HG02588 (cell line): ENCODE results near the gene FUT7.
A peak's percentile ranks its signal among the peaks of the same experiment; 100 is the strongest.

ENCODE experiments used
- ATAC-seq: cut with Tn5 transposase; IDR thresholded peaks from one replicate; pipeline ENCODE4 v1.9.1; 2021; ENCODE audit warnings: mild to moderate bottlenecking, moderate library complexity; ENCODE audit not compliant: unreplicated experiment

FUT7 gene

GRCh38 chr9:137050570-137050969 lies 18.7 kb upstream of the FUT7 start:
- no peak for ATAC-seq

GRCh38 chr9:137049544-137050449 lies 17.9 kb upstream of the FUT7 start:
- ATAC-seq = no peak

GRCh38 chr9:137048655-137049543 lies 17.0 kb upstream of the FUT7 start:
- ATAC-seq = no peak

DNA sequence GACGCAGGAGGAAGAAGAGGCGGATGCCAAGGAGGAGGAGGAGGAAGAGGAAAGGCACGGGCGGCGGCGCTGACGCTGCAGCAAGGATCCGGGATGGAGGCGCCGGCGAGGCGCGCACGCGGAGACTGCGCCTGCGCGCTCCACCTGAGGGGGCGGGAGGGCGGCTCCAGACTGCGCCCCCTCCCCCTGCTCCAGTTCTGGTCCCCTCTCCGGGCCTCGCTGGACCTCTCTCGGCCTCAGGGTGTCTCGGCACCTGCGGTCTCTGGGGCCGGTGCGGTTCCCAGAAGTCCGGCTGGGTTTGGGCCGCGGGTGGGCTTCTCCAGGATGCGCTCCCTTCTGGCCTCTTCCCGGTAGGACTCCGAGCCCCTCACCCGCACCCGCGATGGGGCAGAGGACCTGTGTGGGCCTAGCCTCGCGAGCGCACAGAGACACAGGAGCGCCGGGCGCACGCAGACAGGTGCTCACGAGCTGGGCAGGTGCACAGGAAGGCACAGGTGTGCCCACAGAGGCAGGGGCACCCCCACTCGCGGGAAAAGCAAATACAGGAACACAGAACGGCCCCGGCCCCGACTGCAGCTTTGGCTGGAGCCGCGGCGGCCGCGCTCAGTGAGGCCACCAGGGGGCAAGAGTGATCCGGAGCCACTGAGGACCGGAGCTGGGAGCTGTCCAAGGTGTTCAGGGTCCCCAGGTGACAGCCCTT lies 14.3 kb upstream of the FUT7 start, which contains the start of gene NPDC1:
TSS of gene NPDC1 (minus strand) at position 90 of the 700 bp plus-strand sequence. CDS start 188 bp downstream, outside the sequence.
- no peak for ATAC-seq

DNA sequence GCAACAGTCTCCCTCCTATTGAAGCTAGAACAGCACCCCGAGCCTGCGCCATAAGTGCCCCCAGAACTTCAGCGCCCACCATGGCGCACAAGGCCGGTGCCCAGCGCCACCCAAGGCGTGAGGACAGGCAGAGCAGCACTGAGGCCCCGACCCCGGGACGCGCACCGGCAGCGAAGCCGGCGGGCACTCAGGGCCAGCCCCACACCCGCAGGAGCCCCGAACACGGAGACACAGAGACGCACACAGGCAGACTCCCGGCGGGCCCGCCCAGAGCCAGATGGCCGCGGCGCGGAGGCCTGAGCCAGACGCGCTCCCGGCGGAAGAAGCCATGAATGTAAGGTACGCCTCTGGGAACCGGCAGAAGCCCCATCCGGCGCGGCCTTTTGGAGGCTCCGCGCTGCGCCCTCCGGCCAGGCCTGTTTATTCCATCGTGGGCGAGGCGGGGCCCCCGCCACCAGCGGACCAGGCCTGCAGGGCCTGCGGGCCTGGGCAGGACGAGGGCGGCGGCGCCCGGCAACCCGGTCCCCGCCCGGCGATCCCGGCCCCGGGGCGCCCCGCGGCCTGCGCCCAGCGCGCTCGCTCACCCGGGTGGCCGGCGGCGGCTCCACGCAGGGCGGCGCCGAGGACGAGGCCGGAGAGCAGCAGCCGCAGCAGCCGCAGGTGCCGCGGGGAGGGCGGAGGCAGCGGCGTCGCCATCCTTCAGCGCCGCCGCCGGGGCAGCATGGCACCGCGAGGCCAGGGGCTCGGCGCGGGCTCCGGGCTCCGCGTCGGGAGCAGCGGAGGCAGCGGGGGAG lies 13.6 kb upstream of the FUT7 start:
- no peak for ATAC-seq

GRCh38 chr9:137044502-137045177 lies 12.8 kb upstream of the FUT7 start:
- ATAC-seq = no peak

DNA sequence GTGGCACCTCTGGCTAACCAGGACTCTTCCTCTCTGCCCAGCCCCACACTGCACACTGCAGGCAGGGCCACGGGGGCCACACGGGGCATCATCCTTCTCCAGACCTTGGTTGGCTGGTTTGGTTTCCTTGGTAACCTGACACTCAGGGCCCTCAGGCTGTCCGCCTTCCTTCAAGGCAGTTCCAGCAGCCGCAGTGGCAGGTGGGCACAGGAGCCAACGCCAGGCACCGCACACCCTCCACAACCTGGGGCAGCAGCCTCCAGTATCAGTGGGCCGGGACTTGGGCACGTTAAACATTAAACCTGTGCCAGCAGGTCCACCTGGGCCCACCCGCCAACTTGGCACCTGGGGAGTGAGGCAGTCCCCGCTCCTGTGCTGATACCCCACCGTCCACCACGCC lies 12.1 kb upstream of the FUT7 start:
- ATAC-seq = no peak

DNA sequence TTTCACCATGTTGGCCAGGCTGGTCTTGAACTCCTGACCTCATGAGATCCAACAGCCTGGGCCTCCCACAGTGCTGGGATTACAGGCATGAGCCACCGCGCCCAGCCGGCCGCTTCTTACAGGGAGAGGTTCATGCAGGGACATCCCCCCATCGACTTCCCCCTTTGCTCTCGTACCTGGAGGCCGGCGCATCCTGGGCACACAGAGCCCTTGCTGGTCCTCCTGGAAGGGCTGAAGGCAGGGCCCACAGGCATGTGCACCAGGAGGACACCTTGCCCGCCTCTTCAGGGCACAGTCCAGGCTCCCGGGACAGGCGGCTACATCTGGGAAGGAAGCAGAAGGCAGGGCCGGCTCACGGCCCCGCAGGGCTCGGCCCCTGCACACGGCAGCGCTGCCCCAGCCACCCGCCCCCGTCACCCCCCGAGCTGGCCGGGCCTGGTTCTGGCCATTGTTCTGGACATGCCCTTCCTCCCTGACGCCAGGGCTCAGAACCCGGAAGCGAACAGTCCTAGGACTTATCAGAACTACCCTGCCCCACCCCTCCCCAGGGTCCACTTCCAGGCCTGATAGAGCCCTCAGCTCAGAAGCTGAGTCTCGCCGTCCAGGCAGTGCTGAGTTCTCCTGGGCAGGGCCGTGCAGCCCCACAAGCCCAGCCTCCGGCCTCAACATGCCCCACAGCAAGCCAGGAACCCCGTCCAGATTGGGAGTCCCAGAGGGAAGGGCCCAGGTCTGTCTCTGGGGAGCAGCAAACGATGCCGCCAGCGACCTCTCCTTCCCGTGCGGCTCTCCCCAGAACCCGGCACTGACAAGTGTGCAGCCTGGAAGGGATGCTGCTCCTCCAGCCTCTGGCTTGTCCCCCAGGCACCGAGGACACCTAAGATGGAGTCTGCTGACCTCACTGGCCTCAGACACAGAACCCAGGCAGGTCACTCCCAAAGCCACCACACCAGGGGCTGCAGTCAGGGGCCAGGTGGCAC lies 11.2 kb upstream of the FUT7 start:
- ATAC-seq = no peak

DNA sequence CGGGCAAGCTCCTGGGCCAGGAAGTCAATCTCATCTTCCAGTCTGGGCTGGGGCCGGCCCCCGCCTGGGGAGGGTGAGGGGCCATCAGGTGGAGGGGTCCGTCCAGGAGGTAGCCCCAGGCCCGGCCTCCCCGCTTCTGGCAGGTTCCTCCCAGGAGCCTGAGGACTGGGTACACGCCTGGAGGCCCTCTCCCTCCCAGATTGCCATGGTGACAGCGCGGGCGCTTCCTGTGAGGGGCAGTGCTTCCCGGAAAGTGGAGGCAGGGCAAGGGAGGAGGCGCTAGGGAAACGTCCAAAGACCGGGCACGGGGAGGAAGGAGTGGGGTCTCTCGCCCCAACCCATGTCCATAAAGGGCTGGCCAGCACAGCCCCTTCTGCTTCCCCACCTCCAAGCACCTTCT lies 9.2 kb upstream of the FUT7 start:
- no peak for ATAC-seq

DNA sequence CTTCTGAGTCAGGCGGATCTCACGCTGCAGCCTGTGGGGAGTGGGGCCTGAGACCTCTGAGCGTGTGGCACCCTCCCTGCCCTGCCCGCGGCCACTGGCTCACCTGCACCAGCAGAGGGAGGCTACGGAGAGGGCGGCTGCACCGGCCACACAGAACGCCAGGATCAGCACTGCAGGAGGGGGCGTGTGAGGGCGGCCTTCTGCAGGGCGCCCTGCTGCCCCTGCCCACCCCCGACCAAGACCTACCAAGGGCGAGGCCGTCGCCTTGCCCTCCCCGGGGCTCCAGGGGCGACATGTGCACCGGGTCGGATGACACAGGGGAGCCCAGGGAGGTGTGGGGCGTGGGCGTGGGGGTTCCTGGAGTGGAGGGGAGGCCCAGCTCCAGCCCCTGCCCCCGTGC lies 8.7 kb upstream of the FUT7 start:
- ATAC-seq = no peak

- no peak for ATAC-seq
Measured at GRCh38 chr9:137039611-137040366, 7.9 kb upstream of the FUT7 start.

- no peak for ATAC-seq
Measured at GRCh38 chr9:137038916-137039315, 7.0 kb upstream of the FUT7 start.

GRCh38 chr9:137037483-137037882 lies 5.6 kb upstream of the FUT7 start:
- ATAC-seq = no peak

DNA sequence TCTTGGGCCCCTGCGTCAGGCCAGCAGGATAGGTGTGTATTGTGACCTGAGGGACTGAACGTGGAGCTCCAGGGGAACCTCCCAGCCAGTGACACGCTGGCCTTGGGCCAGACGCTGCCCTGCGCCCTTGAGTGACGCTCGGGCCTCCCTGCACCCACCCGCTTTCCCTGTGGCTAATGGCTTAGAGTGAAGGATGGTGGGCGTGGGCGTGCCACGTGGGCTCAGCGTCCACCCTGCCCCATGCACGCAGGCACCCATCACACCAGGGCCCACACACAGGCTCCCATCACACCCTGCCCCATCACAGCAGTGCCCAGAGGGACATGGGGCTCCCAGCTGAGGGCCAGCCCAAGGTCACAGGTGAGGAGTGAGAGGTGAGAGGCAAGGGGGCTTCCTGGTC lies 5.1 kb upstream of the FUT7 start:
- ATAC-seq = no peak

- no peak for ATAC-seq
Measured at GRCh38 chr9:137035937-137036336, 4.0 kb upstream of the FUT7 start.

GRCh38 chr9:137035507-137035834 lies 3.6 kb upstream of the FUT7 start:
- no peak for ATAC-seq

- peak; percentile 43 for ATAC-seq
Measured at GRCh38 chr9:137034709-137035506, 3.0 kb upstream of the FUT7 start.
